HG03439 (cell line): ENCODE results near the gene UVRAG.

Experiments
- ATAC-seq: cut with Tn5 transposase; IDR thresholded peaks from one replicate; pipeline ENCODE4 v1.9.1; 2021; ENCODE audit warnings: mild to moderate bottlenecking, moderate library complexity; ENCODE audit not compliant: unreplicated experiment

The UVRAG gene

GRCh38 chr11:75996523-75997442, 181.8 kb downstream of the UVRAG start:
- no peak for ATAC-seq

- no peak for ATAC-seq
Observed at GRCh38 chr11:76004400-76004799, 189.4 kb downstream of the UVRAG start.

DNA sequence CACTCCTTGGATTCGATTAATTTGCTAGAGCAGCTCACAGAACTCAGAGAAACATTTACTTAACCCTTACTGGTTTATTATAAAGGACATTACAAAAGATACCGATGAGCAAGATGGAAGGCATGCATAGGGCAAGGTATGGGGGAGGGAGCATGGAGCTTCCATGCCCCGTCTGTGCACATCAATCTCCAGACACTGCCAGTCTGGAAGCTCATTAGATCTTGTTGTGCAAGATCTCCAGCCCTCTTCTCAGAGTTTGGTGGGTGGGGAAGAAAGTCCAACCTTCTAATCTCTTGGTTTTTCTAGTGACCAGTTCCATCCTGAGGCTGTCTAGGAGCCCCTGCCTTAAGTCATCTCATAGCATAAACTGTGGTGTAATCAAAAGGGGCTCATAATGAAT, 190.7 kb downstream of the UVRAG start:
- ATAC-seq = no peak

DNA sequence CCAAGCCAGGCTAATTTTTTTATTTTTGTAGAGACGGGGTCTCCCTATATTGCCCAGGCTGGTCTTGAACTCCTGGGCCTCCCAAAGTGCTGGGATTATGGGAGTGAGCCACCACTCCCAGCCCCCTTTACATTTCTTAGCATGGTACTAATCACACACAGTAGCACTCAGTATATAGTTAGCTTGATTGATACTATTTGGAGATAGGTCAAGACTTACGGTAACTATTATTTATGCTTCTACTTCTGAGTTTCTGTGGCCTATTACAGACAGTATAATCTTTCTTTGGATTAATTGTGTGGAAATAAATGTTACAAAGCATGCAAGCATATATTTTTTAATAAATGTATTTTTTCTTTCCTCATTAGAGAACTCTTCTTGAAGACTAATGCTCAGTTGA, 192.2 kb downstream of the UVRAG start:
- ATAC-seq = no peak

GRCh38 chr11:76008474-76008873, 193.5 kb downstream of the UVRAG start:
- no peak for ATAC-seq

- no peak for ATAC-seq
Observed at GRCh38 chr11:76010051-76010450, 195.0 kb downstream of the UVRAG start.

- no peak for ATAC-seq
Observed at GRCh38 chr11:76013526-76013925, 198.5 kb downstream of the UVRAG start.

DNA sequence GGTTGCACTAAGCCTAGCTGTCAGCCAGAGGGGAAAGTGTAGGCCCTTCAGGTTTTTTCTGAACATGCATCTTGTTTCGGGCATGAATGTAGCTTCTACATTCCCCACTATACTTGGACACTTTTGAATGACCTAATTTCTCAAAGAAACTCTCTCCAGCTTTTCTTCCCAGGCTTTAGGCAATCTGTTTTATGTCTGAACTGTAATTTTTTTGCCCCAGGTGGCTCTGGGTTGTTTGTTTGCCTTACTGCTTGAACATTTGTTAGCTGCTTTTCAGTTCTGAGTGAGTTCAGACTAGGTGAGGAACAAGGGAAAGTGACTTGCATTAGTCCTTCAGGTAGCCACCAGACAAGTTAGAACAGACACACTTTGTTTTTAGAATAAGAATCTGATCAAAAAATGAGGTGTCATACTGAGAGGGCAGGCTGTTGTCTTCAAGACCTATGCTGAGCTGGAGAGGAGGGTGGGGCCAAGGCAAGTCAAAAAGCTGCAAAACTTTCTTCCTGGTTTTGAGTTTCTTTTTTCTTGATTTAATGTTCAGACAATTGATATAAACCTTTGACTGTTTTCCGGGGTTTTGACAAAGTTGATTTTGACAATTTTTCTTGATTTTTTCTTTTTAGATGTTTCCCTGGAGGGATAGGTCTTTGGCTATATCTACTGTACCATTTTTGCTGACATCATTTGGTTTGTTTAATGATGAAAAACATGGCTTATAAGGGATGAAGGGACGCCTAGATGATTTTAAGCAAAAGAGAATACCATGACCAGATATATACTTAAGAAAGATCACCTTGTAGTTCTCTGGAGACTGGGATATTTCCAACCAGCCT, 208.4 kb downstream of the UVRAG start:
- ATAC-seq = no peak

- ATAC-seq = no peak
Observed at GRCh38 chr11:76025068-76025467, 210.1 kb downstream of the UVRAG start.

- ATAC-seq = no peak
Observed at GRCh38 chr11:76025817-76026216, 210.8 kb downstream of the UVRAG start.

GRCh38 chr11:76026281-76026680, 211.3 kb downstream of the UVRAG start:
- no peak for ATAC-seq

GRCh38 chr11:76026862-76027261, 211.9 kb downstream of the UVRAG start:
- no peak for ATAC-seq

- ATAC-seq = no peak
Observed at GRCh38 chr11:76030286-76030685, 215.3 kb downstream of the UVRAG start.

DNA sequence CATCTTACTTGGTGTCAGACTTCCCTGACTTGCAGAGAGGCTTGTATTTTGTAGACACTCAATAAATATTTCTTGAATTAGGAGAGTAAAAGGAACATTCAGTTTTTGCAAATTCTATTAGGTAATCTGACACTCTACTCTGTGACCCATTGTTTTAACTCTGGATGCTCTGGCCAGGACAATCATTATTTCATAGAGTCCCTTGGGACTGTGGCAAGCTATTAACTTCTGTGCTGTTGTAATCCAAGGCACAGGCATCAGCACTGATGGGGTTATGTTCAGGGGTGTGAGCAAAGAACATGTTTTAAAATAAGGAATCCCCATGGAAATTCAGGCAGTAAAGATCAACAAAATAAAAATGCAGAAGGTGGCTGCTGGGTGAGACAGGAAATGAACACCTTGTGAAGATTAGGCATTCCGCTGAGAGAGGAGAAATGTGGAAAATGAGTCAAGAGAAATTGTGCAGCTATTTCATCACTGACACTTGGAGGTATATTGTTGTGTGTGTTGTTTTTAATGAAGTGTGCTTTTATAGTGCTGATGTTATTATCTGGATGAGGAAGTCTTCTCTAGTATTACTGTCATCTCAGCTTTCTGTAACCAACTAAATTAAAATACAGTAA, 216.1 kb downstream of the UVRAG start:
- ATAC-seq = no peak

- ATAC-seq = no peak
Observed at GRCh38 chr11:76033699-76034098, 218.7 kb downstream of the UVRAG start.

- ATAC-seq = no peak
Observed at GRCh38 chr11:76035020-76035419, 220.0 kb downstream of the UVRAG start.

DNA sequence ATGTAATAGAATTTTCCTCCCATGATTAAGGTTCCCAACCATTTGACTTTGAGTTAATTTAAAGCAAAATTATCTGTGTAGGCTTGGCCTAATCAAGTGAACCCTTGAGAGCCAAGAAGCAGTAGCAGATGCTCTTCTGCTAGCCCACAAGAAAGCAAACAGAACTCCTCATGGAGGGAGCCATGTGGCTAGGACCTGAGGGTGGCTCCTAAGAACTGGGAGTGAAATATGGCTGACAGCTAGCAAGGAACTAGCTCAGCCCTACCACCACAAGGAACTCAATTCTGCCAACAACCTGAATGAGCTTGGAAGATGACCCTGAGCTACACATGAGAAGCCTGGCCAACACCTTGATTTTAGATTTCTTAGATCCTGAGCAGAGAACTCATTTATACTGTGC, 223.6 kb downstream of the UVRAG start:
- ATAC-seq = no peak

GRCh38 chr11:76041208-76041607, 226.2 kb downstream of the UVRAG start:
- ATAC-seq = no peak

DNA sequence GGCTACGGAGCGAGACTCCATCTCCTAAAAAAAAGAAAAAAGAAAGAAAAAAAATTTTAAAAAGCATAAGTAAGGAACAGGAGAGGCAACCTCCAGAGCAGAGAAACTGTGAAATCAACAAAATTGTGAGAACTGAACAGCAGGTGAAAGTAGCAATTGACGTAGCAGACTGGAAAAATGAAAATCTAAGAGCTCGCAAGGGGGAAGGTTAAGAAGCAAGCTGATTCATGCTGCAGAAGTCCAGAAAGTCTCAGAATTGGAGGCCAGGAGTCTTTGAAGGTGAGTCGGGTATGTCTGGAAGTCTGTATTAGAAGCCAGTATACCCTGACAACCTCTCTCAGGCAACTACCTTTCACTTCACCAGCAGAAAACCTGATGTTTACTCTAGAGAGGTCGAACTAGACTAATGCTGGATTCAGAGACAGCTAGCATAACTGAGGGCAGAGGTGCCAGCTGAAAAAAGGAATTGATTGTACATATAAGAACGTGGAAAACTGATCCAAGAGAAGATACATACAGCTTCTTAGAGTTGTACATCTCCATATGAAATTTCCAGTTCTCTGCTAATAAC, 229.8 kb downstream of the UVRAG start:
- no peak for ATAC-seq

DNA sequence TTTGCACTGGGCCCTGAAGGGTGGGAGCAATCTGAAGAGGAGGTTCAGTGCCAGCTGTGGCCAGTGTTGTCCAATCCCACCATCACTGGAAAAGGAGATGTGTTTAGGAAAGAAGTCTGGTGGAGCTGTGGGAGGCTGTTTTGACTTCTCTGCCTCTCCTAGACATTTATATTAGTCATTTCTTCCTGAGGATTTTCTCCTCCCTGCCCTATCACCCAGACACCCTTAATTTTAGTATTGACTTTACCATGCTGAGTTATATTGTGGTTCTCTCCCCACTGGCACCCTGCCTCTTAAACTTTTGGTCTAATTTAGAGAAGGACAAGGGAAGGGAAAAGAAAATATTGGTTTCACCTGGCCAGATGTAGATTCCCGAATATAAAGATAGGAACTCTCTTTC, 232.2 kb downstream of the UVRAG start:
- ATAC-seq = no peak

DNA sequence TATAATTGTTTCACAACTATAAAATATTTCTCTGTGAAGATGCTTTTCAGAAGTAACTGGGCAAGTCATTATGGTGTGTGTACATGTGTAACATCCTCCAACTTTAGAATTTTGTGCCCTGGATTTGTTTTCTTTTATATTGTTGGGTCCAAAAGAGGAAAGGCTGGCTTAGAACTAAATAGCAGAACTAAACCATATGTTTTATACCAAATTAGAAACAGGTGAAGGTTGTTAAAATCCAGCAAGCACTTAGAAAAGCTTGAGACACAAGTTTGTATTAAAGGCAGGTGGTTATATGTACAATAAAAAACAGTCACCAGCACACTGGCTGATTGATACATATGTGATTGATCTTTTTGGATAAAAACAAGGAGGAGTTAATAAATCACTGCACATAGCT, 232.8 kb downstream of the UVRAG start:
- no peak for ATAC-seq
